Activated naive CD8-positive, alpha-beta T cell treated with anti-CD3 and anti-CD28 coated beads, Interleukin-2, amount 50 U/mL, for 24 hours (primary cell): ENCODE measurements around the gene KCNK7.

Experiments used
- ATAC-seq: fragments of 150-1000 bp; cut with Tn5 transposase; one replicate; pipeline ENCODE4 v1.10.0; 2021
- DNase-seq: peaks from one replicate; pipeline ENCODE4 v3.0.0; 2021
- H3K27ac Mint-ChIP-seq: one replicate; pipeline ENCODE4 v1.8.0; 2021; ENCODE audit warnings: mild to moderate bottlenecking, mixed read lengths
- H3K27me3 Mint-ChIP-seq: one replicate; pipeline ENCODE4 v1.8.0; 2021; ENCODE audit warnings: mixed read lengths
- H3K36me3 Mint-ChIP-seq: one replicate; pipeline ENCODE4 v1.8.0; 2021; ENCODE audit warnings: low read depth, mixed read lengths
- H3K4me1 Mint-ChIP-seq: one replicate; pipeline ENCODE4 v1.8.0; 2021; ENCODE audit warnings: mixed read lengths
- H3K4me3 Mint-ChIP-seq: one replicate; pipeline ENCODE4 v1.8.0; 2021; ENCODE audit warnings: mild to moderate bottlenecking, moderate library complexity, mixed read lengths
- H3K9me3 Mint-ChIP-seq: one replicate; pipeline ENCODE4 v1.8.0; 2021; ENCODE audit warnings: mixed read lengths

The KCNK7 gene

GRCh38 chr11:65609665-65610064 is 14.1 kb upstream of the KCNK7 start:
- Mint-ChIP-seq H3K27me3 (no peaks in the 10 kb centered on the region), H3K4me3 (no peak overlapping the region), H3K4me1 (peaks cover 37% of the 10 kb centered on the region), H3K9me3 (no peaks in the 10 kb centered on the region), H3K27ac (peak overlapping the region; percentile 38), H3K36me3 (peaks cover 21% of the 10 kb centered on the region)
- ATAC-seq: no peak
- no peak for DNase-seq

GRCh38 chr11:65609229-65609628 is 13.6 kb upstream of the KCNK7 start:
- Mint-ChIP-seq H3K9me3 (no peaks in the 10 kb centered on the region), H3K27ac (peak overlapping the region; percentile 38), H3K36me3 (peaks cover 21% of the 10 kb centered on the region), H3K4me3 (no peak overlapping the region), H3K27me3 (no peaks in the 10 kb centered on the region), H3K4me1 (peaks cover 37% of the 10 kb centered on the region)
- ATAC-seq: no peak
- no peak for DNase-seq

- H3K27ac Mint-ChIP-seq: no peak overlapping the region
- no peaks in the 10 kb centered on the region for H3K9me3 Mint-ChIP-seq
- peaks cover 30% of the 10 kb centered on the region for H3K36me3 Mint-ChIP-seq
- peaks cover 32% of the 10 kb centered on the region for H3K4me1 Mint-ChIP-seq
- ATAC-seq (no peak), DNase-seq (no peak)
- H3K4me3 Mint-ChIP-seq: no peak overlapping the region
- no peaks in the 10 kb centered on the region for H3K27me3 Mint-ChIP-seq
These were observed 12.2 kb upstream of the KCNK7 start for GRCh38 chr11:65607614-65608426.

GRCh38 chr11:65606876-65607613 is 11.4 kb upstream of the KCNK7 start:
- H3K4me1 Mint-ChIP-seq: peaks cover 24% of the 10 kb centered on the region
- H3K27ac Mint-ChIP-seq: no peak overlapping the region

DNA sequence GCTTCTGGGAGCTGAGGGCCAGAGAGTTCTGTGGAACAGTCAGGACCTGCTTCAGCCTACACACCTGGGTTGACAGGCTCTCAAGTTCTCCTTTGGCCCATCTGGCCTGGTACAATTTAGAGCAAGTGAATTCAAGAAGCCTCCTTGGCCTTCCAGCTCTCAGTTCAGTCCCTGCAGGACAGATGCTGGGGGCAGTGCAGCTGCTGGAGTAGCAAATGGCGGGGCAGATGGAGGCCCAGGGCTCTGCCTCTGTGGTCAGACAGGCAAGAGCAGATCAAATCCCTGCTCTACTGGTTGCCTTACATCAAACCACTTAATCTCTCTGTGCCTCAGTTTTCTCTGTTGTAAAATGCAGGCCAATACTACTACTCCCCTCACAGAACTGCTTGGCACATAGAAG is 8.7 kb upstream of the KCNK7 start:
- Mint-ChIP-seq H3K4me1 (peaks cover 3% of the 10 kb centered on the region), H3K27me3 (no peaks in the 10 kb centered on the region), H3K9me3 (no peaks in the 10 kb centered on the region), H3K4me3 (no peak overlapping the region), H3K27ac (no peak overlapping the region), H3K36me3 (peaks cover 21% of the 10 kb centered on the region)
- ATAC-seq (no peak), DNase-seq (no peak)

More at GRCh38 chr11:65606876-65607613, 11.4 kb upstream of the KCNK7 start:
- DNase-seq (peak; percentile 29), ATAC-seq (peak; percentile 61)
- peaks cover 26% of the 10 kb centered on the region for H3K36me3 Mint-ChIP-seq
- H3K4me3 Mint-ChIP-seq: no peak overlapping the region
- no peaks in the 10 kb centered on the region for H3K9me3 Mint-ChIP-seq
- H3K27me3 Mint-ChIP-seq: no peaks in the 10 kb centered on the region

DNA sequence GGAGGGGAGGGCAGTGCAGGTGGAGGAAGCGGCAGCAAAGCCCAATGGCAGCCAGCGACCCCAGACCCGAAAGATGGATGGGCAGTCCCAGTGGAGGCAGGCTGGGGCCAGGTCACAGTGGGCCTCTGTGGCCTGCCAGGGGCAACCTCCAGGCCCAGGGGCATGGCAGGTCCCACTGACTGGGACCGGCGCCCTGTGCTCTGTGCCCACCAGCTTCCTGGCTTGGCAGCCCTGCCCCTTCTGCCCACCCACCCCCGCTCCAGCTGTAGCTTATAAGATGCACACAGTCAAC is 4.3 kb upstream of the KCNK7 start:
- Mint-ChIP-seq H3K27me3 (no peaks in the 10 kb centered on the region), H3K4me1 (peaks cover 6% of the 10 kb centered on the region), H3K27ac (no peak overlapping the region), H3K9me3 (no peaks in the 10 kb centered on the region), H3K4me3 (no peak overlapping the region), H3K36me3 (peaks cover 13% of the 10 kb centered on the region)
- no peak for DNase-seq
- ATAC-seq: no peak

DNA sequence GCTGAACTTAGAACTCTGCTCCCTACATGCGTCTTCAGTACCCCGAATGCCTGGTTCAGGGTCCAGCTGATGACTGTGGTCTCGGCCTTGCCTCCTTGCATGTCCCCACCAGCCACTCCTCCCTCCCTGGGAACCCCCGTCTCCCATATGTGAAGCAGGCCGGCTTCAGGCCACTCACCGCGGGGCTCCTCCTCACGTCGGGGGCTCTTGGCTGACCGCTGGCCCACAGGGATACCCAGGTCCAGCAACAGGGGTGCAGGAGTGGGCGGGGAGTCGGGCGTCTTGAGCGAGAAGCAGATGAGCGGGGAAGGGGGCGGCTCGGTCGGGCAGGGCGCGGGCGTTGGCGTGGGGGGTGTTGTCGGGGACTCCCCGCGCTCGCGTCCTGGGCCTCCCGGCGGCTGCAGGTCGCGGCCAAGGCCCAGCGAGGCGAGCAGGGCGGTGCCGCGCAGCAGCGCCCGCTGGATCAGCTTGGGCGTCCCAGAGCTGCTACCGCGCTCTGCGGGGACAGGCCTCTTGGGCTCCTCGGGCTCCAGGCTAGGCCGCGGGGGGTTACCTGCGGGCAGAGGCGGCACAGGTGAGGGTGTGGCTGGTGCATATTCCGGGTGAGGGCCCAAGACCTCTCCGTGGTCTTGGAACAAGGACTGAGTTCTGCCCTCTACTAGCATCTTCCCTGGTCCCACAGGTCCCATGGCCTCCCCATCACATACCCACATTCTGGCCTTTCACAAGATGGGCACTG is 3.8 kb upstream of the KCNK7 start:
- Mint-ChIP-seq H3K36me3 (peaks cover 12% of the 10 kb centered on the region), H3K27ac (no peak overlapping the region)
- no peak for ATAC-seq

DNA sequence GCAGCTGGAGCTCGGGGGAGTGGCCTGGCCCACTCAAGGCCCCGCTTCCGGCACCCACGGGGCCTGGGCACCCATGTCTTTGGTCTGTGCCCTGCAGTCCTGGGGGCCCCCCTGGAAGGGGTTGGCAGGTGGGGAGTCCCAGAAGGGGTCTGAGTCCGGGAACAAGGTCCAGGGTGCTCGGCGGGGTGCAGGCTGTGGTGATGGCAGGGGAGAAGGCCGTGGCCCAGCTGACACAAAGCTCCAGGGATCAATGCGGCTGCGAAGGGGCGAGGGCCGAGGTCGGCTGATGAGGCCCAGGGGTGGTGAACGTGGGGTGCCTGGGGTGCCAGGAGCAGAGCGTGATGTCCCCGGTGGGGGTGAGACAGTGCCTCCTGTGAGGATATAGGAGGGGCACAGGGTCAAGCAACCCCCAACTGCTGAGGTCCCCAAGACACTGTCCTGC is 2.7 kb upstream of the KCNK7 start:
- H3K27me3 Mint-ChIP-seq: no peaks in the 10 kb centered on the region
- ATAC-seq (no peak), DNase-seq (no peak)
- H3K36me3 Mint-ChIP-seq: peaks cover 4% of the 10 kb centered on the region
- no peaks in the 10 kb centered on the region for H3K9me3 Mint-ChIP-seq
- no peak overlapping the region for H3K4me3 Mint-ChIP-seq
- no peak overlapping the region for H3K27ac Mint-ChIP-seq
- peaks cover 7% of the 10 kb centered on the region for H3K4me1 Mint-ChIP-seq

More for the DNA sequence above, 3.8 kb upstream of the KCNK7 start:
- Mint-ChIP-seq H3K4me3 (no peak overlapping the region), H3K27me3 (no peaks in the 10 kb centered on the region), H3K9me3 (no peaks in the 10 kb centered on the region), H3K4me1 (peaks cover 7% of the 10 kb centered on the region)
- no peak for DNase-seq

- Mint-ChIP-seq H3K9me3 (no peaks in the 10 kb centered on the region), H3K27ac (no peak overlapping the region), H3K27me3 (no peaks in the 10 kb centered on the region), H3K4me3 (no peak overlapping the region), H3K36me3 (peaks cover 2% of the 10 kb centered on the region), H3K4me1 (peaks cover 7% of the 10 kb centered on the region)
- ATAC-seq (no peak), DNase-seq (no peak)
These were observed 920 bp upstream of the KCNK7 start for GRCh38 chr11:65596520-65596919.

DNA sequence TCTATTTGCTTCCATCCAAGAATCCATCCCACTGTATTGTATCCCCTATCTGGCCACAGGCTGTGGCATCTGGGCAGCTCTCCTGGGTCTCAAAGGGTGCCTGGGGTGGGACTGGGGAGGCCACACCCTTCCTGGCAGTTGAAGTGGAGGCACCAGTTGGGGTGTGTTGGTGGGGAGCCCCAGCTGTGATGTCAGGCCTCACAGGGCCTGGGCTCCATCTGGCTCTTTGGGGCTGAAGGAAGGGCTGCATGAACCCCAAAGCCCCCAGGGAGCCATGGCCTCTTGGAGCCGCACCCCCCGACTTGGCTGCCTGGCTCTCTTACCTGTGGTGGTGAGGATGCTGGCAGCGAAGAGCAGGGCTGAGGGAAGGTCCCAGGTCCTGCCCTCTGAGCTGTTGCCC is 469 bp downstream of the KCNK7 start:
- Mint-ChIP-seq H3K36me3 (peaks cover 7% of the 10 kb centered on the region), H3K9me3 (no peaks in the 10 kb centered on the region), H3K4me1 (peaks cover 7% of the 10 kb centered on the region), H3K27ac (no peak overlapping the region), H3K27me3 (no peaks in the 10 kb centered on the region), H3K4me3 (no peak overlapping the region)
- DNase-seq: no peak
- peak; percentile 6 for ATAC-seq

DNA sequence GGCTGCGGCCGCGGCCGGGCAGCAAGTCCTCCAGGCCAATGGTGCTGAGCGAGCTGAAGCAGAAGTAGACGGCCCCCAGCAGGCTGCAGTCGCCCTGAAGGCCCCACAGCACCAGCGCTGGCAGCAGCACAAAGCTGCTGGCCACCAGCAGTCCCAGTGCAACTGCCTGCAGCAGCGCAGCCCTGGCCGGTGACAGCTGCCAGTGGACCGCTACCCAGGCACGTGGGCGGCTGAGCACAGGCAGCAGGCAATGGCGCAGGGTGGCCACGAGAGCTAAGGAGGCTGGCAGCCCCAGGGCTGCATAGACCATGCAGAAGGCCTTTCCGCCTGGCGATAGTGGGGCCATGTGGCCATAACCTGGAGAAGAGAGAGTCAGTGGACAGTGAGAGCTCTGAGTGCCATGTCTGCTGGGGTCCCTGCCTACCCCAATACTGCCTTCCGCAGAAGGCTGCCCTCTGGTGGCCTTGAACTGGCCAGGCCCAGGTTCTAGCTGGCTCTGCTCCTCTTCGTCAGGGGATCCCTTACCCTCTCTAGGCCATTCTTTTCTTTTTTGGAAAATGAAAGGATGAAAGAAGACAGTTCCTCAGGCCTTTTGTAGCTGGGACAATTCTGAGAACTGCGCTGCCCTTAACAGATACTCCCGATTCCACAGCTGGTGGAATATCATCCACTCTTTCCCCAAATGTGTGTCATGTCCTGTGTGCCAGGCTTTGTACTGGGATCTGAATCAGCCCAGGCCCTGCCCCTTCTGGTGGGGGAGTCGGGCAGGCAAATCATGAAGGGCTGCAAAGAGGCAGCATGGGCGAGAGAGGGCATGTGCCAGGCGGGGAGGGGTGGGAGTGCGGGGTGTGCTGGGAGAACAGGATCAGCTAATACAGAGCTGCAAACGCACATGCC is 1.8 kb downstream of the KCNK7 start:
- peaks cover 7% of the 10 kb centered on the region for H3K36me3 Mint-ChIP-seq
- ATAC-seq: peak; percentile 30
- no peak overlapping the region for H3K4me3 Mint-ChIP-seq
- peaks cover 18% of the 10 kb centered on the region for H3K4me1 Mint-ChIP-seq
- H3K9me3 Mint-ChIP-seq: no peaks in the 10 kb centered on the region
- no peaks in the 10 kb centered on the region for H3K27me3 Mint-ChIP-seq
- no peak overlapping the region for H3K27ac Mint-ChIP-seq
- DNase-seq: peak; percentile 63

DNA sequence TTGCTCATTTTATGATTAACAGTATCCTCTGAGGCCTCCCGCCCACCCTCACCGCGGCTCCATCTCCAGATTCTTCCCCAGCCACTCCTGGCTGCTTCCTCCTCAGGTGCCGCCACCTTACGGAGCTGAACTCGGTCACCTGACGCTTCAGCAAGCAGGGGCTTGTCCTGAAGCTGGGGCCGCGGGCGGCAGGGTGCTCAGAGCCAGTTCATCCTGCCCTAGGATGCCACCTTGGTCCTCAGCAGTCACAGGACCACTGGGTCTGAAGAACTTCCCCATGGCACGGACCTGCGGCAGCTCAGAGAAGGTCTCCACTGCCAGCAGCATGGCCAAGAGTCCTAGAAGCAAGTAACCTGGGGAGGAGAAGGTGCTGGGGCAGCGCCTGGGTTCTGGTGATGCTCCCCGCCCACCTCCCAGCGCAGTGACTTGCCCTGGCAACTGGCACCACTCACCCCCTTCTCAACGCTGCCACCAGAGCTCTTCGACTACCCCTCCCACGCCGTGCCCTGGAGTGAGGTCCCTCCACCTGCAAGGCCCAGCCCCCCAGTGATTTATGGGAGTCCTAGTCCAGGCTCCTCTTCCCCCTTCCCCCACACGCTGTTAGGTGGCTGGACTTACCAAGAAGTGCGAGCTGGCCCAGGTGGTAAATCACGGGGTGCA is 2.6 kb downstream of the KCNK7 start:
- DNase-seq (no peak), ATAC-seq (no peak)
- H3K27ac Mint-ChIP-seq: no peak overlapping the region
- no peak overlapping the region for H3K4me3 Mint-ChIP-seq
- no peaks in the 10 kb centered on the region for H3K9me3 Mint-ChIP-seq
- H3K4me1 Mint-ChIP-seq: peaks cover 26% of the 10 kb centered on the region
- H3K36me3 Mint-ChIP-seq: peaks cover 10% of the 10 kb centered on the region
- no peaks in the 10 kb centered on the region for H3K27me3 Mint-ChIP-seq

GRCh38 chr11:65591939-65592857 is 3.4 kb downstream of the KCNK7 start:
- Mint-ChIP-seq H3K4me3 (no peak overlapping the region), H3K27me3 (no peaks in the 10 kb centered on the region), H3K9me3 (no peaks in the 10 kb centered on the region), H3K27ac (no peak overlapping the region), H3K4me1 (peaks cover 34% of the 10 kb centered on the region), H3K36me3 (peaks cover 8% of the 10 kb centered on the region)
- no peak for DNase-seq
- ATAC-seq: no peak
